Neural progenitor cell (in vitro differentiated cells): ENCODE measurements around the gene ROBO2.

Experiments used
- EZH2 ChIP-seq: fragments of 200-600 bp; sonication (generic); IDR thresholded peaks from 2 replicates; pipeline ENCODE4 v1.6.1; 2017; ENCODE audit warnings: antibody characterized with exemption, mild to moderate bottlenecking, moderate library complexity
- EZH2phosphoT487 ChIP-seq: fragments of 200-600 bp; sonication (generic); IDR thresholded peaks from 2 replicates; pipeline ENCODE4 v1.6.1; 2017; ENCODE audit warnings: antibody characterized with exemption
- TF ChIP-seq, protein P1 (sequence below): fragments of 200-600 bp; sonication (generic); IDR thresholded peaks from 2 replicates; pipeline ENCODE4 v1.5.1; 2017; ENCODE audit warnings: antibody characterized with exemption, mild to moderate bottlenecking

DNA sequence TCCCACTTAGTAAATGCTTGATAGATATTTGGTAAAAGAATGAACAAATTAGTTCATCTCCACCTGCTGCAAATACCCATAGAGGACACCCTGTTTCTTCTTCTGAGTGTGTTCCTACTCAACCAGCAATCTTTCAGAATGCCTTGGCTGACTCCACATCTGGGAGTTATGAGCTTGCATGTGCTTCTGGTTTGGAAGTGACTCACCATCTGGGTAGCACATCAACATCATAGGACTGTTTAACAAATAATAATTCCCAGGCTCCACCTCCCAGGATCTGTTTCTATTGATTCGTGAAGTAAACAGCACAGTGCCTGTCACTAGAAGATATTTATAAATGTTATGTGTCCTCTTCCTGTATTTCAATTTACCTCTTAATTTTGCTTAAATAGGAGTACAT lies 580.1 kb downstream of the ROBO2 start:
- TF ChIP-seq, protein P1, sequence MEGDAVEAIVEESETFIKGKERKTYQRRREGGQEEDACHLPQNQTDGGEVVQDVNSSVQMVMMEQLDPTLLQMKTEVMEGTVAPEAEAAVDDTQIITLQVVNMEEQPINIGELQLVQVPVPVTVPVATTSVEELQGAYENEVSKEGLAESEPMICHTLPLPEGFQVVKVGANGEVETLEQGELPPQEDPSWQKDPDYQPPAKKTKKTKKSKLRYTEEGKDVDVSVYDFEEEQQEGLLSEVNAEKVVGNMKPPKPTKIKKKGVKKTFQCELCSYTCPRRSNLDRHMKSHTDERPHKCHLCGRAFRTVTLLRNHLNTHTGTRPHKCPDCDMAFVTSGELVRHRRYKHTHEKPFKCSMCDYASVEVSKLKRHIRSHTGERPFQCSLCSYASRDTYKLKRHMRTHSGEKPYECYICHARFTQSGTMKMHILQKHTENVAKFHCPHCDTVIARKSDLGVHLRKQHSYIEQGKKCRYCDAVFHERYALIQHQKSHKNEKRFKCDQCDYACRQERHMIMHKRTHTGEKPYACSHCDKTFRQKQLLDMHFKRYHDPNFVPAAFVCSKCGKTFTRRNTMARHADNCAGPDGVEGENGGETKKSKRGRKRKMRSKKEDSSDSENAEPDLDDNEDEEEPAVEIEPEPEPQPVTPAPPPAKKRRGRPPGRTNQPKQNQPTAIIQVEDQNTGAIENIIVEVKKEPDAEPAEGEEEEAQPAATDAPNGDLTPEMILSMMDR: no peak
- TF ChIP-seq EZH2 (no peak), EZH2phosphoT487 (no peak)
